IPS-11a (cell line): Measurements from ENCODE around the gene RTN4RL1.
A peak's percentile ranks its signal among the peaks of the same experiment; 100 is the strongest.

Experiments used
- H3K4me3 ChIP-seq: one replicate; pipeline ENCODE4 v1.5.1; 2013; ENCODE audit warnings: low read depth, low read length, control low read depth

The RTN4RL1 gene

GRCh38 chr17:2048805-2049204, 23.7 kb upstream of the RTN4RL1 start:
- no peak overlapping the region for H3K4me3 ChIP-seq

GRCh38 chr17:2047590-2047989, 22.5 kb upstream of the RTN4RL1 start:
- H3K4me3 ChIP-seq: no peak overlapping the region

- H3K4me3 ChIP-seq: no peak overlapping the region
Observed at GRCh38 chr17:2044263-2044894, 19.2 kb upstream of the RTN4RL1 start.

GRCh38 chr17:2043785-2044184, 18.7 kb upstream of the RTN4RL1 start:
- H3K4me3 ChIP-seq: no peak overlapping the region

- no peak overlapping the region for H3K4me3 ChIP-seq
Observed at GRCh38 chr17:2042933-2043332, 17.8 kb upstream of the RTN4RL1 start.

GRCh38 chr17:2042390-2042847, 17.3 kb upstream of the RTN4RL1 start:
- H3K4me3 ChIP-seq: peak overlapping the region; percentile 87

- H3K4me3 ChIP-seq: peak within 1 kb of the TSS; percentile 87
Observed at GRCh38 chr17:2041561-2042389, 16.6 kb upstream of the RTN4RL1 start, which contains the start of gene OVCA2. OVCA2 (plus strand) TSS chr17:2042022; CDS start chr17:2042048, 26 bp downstream.

GRCh38 chr17:2040942-2041560, 15.9 kb upstream of the RTN4RL1 start:
- peak overlapping the region; percentile 87 for H3K4me3 ChIP-seq

- H3K4me3 ChIP-seq: no peak overlapping the region
Observed at GRCh38 chr17:2040219-2040827, 15.2 kb upstream of the RTN4RL1 start.

- no peak overlapping the region for H3K4me3 ChIP-seq
Observed at GRCh38 chr17:2037155-2037554, 12.0 kb upstream of the RTN4RL1 start.

- no peak overlapping the region for H3K4me3 ChIP-seq
Observed at GRCh38 chr17:2035541-2036488, 10.7 kb upstream of the RTN4RL1 start.

GRCh38 chr17:2034806-2035540, 9.8 kb upstream of the RTN4RL1 start:
- no peak overlapping the region for H3K4me3 ChIP-seq

- H3K4me3 ChIP-seq: no peak overlapping the region
Observed at GRCh38 chr17:2034157-2034556, 9.0 kb upstream of the RTN4RL1 start.

GRCh38 chr17:2033153-2033552, 8.0 kb upstream of the RTN4RL1 start:
- H3K4me3 ChIP-seq: no peak overlapping the region

- peak overlapping the region; percentile 90 for H3K4me3 ChIP-seq
Observed at GRCh38 chr17:2030779-2031163, 5.6 kb upstream of the RTN4RL1 start.

GRCh38 chr17:2029911-2030778, 5.0 kb upstream of the RTN4RL1 start, which contains the start of gene DPH1:
DPH1 (plus strand) TSS chr17:2030153; CDS start chr17:2030170, 17 bp downstream.
- peak within 1 kb of the TSS; percentile 90 for H3K4me3 ChIP-seq

GRCh38 chr17:2028737-2029136, 3.6 kb upstream of the RTN4RL1 start:
- no peak overlapping the region for H3K4me3 ChIP-seq

- no peak overlapping the region for H3K4me3 ChIP-seq
Observed at GRCh38 chr17:2028234-2028614, 3.1 kb upstream of the RTN4RL1 start.
